ENCODE measurements around the gene HSD17B1.

HSD17B1 gene

DNA sequence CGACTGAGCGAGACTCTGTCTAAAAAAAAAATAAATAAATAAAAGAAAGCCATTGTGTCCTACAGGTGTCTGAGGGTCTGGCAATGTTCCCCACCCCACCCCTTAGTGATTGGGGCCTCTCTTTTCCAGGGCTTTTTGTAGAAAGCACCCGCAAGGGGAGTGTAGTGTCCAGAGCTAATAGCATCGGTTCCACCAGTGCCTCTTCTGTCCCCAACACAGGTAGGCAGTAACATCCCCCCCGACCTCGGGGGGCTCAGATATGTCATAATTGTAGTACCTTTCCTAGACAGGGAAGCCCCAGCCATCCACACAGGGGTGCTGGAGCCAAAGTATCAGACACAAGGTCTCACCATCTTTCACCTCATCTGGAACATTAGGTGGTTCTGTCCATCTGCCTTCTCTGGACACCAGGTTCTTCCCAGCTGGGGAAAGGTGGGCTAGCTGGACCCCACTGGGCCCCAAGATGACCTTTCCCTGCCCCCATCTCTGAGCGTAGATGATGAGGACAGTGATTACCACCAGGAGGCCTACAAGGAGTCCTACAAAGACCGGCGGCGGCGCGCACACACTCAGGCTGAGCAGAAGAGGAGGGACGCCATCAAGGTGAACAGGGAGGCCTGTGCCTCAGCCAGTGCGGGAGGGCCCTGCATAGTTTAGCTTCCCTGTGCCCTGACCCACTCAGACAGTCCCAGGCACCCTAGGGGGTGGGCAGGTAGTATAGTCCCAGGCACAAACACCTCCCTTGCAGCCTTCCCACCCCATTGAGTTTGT is 15.8 kb downstream of the HSD17B1 start:
- no peak for DNase-seq

DNA sequence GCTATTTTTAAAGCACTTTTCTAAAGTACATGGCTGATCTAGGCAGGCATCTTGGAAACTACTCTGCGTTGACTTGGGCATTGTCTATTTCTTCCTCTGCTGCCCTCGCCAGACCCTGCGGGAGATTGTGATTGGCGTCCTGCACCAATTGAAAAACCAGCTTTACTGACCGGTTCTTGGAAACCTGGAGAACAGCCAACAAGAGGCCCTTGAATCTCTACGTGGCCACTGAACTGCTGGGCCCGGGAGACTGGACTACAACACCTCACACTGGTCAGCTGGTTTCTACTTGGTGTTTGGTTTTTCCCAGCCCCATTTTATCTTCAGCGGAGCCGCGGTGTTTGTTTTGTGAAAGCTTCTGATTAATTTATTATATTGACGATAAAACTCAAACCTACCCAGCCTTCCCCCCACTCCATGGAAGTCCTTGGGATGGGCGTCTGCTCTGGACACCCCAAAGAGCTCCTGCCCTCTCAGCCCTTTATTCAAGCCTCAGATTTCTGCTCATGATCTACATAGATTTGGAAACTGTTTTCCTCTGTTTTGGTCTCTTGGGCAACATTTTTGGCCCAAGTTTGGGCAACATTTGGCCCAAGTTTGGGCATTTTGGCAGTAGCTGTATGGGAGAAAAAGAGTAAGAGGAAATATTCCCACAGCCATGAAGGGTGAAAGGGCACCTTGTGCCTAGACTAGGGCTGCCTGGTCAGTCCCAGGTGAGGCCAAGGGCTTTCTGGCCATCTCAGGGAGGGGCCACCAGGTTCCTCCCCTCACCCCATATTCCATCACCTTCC is 18.9 kb downstream of the HSD17B1 start:
- no peak for DNase-seq

DNA sequence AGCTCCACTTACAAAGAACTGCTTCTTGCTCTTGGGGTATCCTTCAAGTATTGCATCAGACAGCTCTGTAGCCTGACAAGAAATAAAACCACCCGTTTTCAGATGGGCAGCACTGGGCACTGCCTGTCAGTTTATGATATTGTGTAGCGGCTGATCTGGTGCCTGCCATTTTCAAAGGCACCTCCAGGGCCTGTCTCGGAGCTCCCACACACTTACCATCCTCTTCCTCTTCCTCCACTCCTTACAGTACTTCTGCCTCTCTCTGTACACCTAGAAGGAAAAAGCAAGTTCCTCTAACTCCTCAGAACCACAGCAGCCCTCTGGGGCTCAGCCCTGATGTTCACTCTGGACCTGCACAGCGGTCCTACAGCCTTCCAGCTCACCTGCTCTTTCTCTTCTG is 20.4 kb downstream of the HSD17B1 start:
- no peak for DNase-seq

GRCh38 chr17:42574463-42574862 is 21.7 kb downstream of the HSD17B1 start:
- no peak for DNase-seq

- peak; percentile 16 for DNase-seq
Measured at GRCh38 chr17:42577140-42577531, 24.4 kb downstream of the HSD17B1 start.

DNA sequence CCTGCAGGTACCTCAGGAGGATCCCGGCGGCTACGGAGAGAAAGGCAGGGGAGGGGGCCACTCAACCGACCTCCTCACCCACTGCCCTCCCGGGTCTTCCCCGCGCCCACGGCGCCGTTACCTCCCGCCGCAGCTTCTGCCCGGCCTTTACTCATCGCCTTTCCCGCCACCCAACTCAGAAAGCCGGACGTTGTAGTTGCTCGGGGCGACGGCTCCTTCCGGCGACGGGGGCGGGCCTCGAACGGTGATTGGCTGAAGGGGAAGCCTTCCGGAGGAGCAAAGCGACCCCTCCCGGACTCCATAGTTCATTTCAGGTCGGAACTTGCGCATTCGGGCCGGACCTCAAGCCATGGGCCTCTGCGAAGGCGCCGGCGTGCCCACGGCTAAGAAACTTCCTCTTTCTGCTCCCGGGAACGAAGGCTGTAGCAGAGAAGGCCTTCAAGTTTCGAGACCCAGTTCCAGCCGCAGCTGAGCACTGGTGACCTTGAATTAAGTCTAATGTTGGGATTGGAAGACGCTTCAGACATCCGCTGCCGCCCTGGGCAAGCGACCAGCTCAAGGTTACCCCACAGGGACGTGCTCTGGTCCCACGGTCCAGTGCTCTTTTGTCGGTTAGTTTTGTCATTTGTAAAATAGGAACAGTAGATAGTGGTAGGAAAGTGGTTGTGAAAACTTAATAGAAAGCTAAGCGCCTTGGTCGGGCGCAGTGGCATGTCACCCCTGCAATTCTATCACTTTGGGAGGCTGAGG is 25.0 kb downstream of the HSD17B1 start, which contains the start of gene PSMC3IP:
PSMC3IP (minus strand) TSS at position 198 of the 750 bp plus-strand sequence; CDS start at position 155, 43 bp downstream.
- DNase-seq: peak; percentile 96

- DNase-seq: peak; percentile 94
Measured at GRCh38 chr17:42578282-42578869, 25.7 kb downstream of the HSD17B1 start.

GRCh38 chr17:42579794-42580551 is 27.2 kb downstream of the HSD17B1 start:
- no peak for DNase-seq

DNA sequence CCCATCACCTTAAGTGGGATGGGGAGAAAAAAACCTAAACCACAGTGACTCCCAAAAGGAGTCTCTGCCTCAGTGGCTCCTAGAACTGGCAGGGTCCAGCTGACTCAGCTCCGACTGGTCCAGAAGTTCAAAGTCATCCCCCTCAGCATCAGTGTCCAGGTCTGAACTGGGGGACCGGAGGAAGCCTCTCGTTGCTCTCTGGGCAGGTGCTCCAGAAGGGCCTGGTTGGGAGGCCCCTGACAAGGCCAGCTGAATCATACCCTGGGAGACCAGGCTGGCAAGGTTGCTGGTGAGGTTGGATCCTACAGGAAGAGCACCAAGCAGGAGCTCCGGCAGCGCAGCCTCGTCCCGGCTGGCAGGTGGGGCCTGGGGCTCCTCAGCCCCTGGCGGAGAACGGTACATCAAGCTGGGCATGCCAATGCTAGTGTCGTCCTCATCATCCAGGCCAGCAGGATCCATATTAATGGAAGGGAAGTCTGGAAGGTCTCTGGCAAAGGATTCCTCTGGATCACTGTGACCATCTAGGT is 29.1 kb downstream of the HSD17B1 start:
- DNase-seq: no peak

- DNase-seq: no peak
Measured at GRCh38 chr17:42584880-42585279, 32.2 kb downstream of the HSD17B1 start.

DNA sequence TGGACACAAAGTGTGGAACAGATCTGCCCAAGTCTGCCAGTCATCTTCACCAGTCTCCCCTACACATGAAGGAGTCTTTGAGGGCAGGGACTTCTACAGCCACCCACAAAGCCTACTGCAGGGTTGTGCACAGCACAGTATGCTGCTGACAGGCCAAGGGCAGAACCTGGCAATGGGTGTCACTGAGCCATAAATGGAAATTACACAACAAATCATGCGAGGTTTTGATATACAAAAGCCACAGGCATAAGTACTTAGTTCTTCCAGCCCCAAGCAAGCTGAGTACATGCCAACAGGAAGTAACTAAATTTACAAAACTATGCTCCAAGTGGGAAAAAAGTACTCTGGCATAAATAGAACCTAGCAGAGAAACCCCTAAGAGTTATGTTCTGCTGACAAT is 32.6 kb downstream of the HSD17B1 start:
- DNase-seq: no peak

DNA sequence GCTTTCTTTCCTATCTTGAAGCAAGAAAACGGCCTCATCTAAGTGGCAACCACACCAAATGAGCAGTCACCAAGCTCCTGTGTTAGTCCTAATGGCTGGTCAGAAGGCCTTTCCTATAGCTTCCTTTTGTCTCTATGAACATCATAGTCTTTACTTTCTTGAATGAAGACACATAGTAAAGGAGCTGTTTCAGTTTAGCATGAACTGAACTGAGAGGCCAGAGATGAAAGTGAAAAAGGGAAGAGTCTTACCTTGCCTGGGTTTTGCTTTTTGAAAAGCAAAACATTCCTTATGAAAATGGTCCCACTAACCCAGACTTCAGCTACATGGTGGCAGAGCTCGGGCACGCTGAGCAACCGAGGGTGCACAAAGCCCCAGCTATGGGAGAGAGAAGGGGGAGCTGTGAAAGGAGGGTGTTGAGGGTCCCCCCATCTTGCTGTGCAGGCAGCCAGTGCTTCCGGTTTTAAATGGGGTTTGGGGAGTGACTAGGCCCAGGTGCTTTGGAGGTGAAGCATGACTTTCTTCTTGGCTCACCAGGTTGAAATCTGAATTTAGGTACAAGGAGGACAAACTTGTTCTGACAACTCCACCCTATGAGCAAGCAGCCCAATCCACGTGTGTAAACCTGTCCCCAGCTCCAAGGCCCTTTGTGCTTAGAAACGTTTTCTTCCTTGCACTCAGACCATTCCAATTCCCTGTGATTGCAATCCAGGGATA is 33.9 kb downstream of the HSD17B1 start:
- DNase-seq: peak; percentile 19

GRCh38 chr17:42590886-42591285 is 38.2 kb downstream of the HSD17B1 start:
- no peak for DNase-seq

DNA sequence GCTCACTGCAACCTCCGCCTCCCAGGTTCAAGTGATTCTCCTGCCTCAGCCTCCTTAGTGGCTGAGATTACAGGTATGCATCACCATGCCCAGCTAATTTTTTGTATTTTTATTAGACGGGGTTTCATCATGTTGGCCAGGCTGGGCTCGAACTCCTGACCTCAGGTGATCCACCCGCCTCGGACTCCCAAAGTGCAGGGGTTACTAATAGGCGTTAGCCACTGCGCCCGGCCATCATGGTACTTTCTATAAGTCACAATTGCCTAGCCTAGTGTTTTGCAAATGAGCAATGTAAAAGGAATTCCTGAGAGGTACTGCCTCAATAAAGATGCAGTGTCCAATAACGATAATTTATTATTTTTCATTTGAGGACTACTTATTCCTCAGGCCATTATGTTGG is 38.7 kb downstream of the HSD17B1 start:
- DNase-seq: no peak

- no peak for DNase-seq
Measured at GRCh38 chr17:42596386-42596785, 43.7 kb downstream of the HSD17B1 start.

GRCh38 chr17:42598905-42599304 is 46.2 kb downstream of the HSD17B1 start:
- no peak for DNase-seq

- no peak for DNase-seq
Measured at GRCh38 chr17:42603318-42603717, 50.6 kb downstream of the HSD17B1 start.

Measured in RPMI8226 (cell line).